NCI-H2171 treated with DMSO at 0.1 percent for 48 hours (cell line): ENCODE results near the gene SEMA3G.

ENCODE experiments used
- DNase-seq: peaks from one replicate; lab custom pipeline; 2025; lab: John Stamatoyannopoulos, UW

The SEMA3G gene

GRCh38 chr3:52408466-52408865, 36.4 kb downstream of the SEMA3G start:
- no peak for DNase-seq

GRCh38 chr3:52407779-52408178, 37.1 kb downstream of the SEMA3G start:
- DNase-seq, result no peak

GRCh38 chr3:52406791-52407510, 38.0 kb downstream of the SEMA3G start:
- DNase-seq, result no peak

- DNase-seq, result peak; percentile 60
Observed at GRCh38 chr3:52406231-52406661, 38.7 kb downstream of the SEMA3G start.

GRCh38 chr3:52405601-52406110, 39.2 kb downstream of the SEMA3G start:
- DNase-seq, result no peak

GRCh38 chr3:52405066-52405465, 39.8 kb downstream of the SEMA3G start:
- DNase-seq, result no peak

- DNase-seq, result no peak
Observed at GRCh38 chr3:52404391-52404790, 40.5 kb downstream of the SEMA3G start.

GRCh38 chr3:52403955-52404354, 40.9 kb downstream of the SEMA3G start:
- no peak for DNase-seq

GRCh38 chr3:52403271-52403841, 41.5 kb downstream of the SEMA3G start:
- DNase-seq, result no peak

GRCh38 chr3:52402706-52403270, 42.1 kb downstream of the SEMA3G start:
- DNase-seq, result no peak

GRCh38 chr3:52402101-52402521, 42.8 kb downstream of the SEMA3G start:
- DNase-seq, result no peak

- no peak for DNase-seq
Observed at GRCh38 chr3:52401551-52401950, 43.4 kb downstream of the SEMA3G start.

- DNase-seq, result no peak
Observed at GRCh38 chr3:52401021-52401420, 43.9 kb downstream of the SEMA3G start.

GRCh38 chr3:52400275-52400793, 44.6 kb downstream of the SEMA3G start:
- no peak for DNase-seq

GRCh38 chr3:52399593-52399992, 45.3 kb downstream of the SEMA3G start:
- DNase-seq, result no peak

- DNase-seq, result no peak
Observed at GRCh38 chr3:52399131-52399530, 45.8 kb downstream of the SEMA3G start.

GRCh38 chr3:52398670-52399081, 46.2 kb downstream of the SEMA3G start:
- no peak for DNase-seq

GRCh38 chr3:52397676-52398399, 47.1 kb downstream of the SEMA3G start:
- no peak for DNase-seq

GRCh38 chr3:52396907-52397591, 47.9 kb downstream of the SEMA3G start:
- no peak for DNase-seq

- no peak for DNase-seq
Observed at GRCh38 chr3:52396011-52396906, 48.6 kb downstream of the SEMA3G start.

- DNase-seq, result peak; percentile 8
Observed at GRCh38 chr3:52395503-52395865, 49.4 kb downstream of the SEMA3G start.
